ENCODE results near the gene TMEM229B. TPM values are rescaled to one million over a fixed set of nuclear protein-coding genes. Genes with fewer than 3 reads are reported as not detected.

The TMEM229B gene
- total and polyA plus RNA-seq, 4 donors = 0.40 to 2.0 (median 1.6) TPM

DNA sequence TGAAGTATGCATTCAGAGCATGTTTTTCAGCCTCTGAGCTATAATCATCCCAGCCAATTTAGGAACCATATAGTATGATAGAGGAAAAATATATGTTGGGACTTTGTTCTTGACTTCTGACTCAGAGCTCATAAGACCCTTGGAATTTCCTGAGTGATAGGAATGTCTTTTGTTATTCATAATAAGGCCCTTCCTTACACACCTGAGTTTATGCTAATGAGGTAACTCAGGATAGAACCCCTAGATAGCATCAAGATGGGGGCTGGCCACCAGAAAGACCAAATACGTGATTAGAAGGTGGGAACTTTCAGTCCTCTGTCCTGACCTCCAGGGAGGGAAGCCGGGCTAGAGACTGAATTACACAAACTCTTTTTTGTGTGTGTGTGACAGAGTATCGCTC lies 44.1 kb downstream of the TMEM229B start:
- Histone ChIP-seq H3K9ac (ENCODE audit: low read depth in 1 of 2, low read length in 2 of 2) (no peak overlapping the region), H3K9me3 (ENCODE audit: control insufficient read depth in 4 of 4, low read length in 3 of 4) (no peaks in the 10 kb centered on the region), H3K27me3 (ENCODE audit: control insufficient read depth in 4 of 4, insufficient read depth in 4 of 4, low read length in 3 of 4) (no peaks in the 10 kb centered on the region), H3K4me1 (ENCODE audit: control insufficient read depth in 4 of 4, insufficient read depth in 4 of 4, low read length in 3 of 4) (no peaks in the 10 kb centered on the region), H3K27ac (ENCODE audit: low read depth in 1 of 2, low read length in 2 of 2) (no peak overlapping the region), H3K36me3 (ENCODE audit: control insufficient read depth in 4 of 4, insufficient read depth in 3 of 4, low read depth in 1 of 4, low read length in 3 of 4) (no peaks in the 10 kb centered on the region), H3K4me3 (ENCODE audit: low read depth in 1 of 3, low read length in 3 of 3) (no peak overlapping the region)
- DNase-seq (ENCODE audit: low spot score) = no peak
- TF ChIP-seq TAF1 (conservative IDR thresholded peaks at IDR 0.05) = no peak
- no peak for TF ChIP-seq NR2F2 (IDR thresholded peaks at IDR 0.05)
- no peak for TF ChIP-seq SP1 (IDR thresholded peaks at IDR 0.05)
- TF ChIP-seq GABPA (IDR thresholded peaks at IDR 0.05 in 1 of 2, conservative IDR thresholded peaks at IDR 0.05 in 1 of 2) = no peak
- no peak for TF ChIP-seq FOXA2 (IDR thresholded peaks at IDR 0.05)
- TF ChIP-seq, protein P1, sequence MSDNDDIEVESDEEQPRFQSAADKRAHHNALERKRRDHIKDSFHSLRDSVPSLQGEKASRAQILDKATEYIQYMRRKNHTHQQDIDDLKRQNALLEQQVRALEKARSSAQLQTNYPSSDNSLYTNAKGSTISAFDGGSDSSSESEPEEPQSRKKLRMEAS (IDR thresholded peaks at IDR 0.05) = no peak
- TF ChIP-seq, protein P2, sequence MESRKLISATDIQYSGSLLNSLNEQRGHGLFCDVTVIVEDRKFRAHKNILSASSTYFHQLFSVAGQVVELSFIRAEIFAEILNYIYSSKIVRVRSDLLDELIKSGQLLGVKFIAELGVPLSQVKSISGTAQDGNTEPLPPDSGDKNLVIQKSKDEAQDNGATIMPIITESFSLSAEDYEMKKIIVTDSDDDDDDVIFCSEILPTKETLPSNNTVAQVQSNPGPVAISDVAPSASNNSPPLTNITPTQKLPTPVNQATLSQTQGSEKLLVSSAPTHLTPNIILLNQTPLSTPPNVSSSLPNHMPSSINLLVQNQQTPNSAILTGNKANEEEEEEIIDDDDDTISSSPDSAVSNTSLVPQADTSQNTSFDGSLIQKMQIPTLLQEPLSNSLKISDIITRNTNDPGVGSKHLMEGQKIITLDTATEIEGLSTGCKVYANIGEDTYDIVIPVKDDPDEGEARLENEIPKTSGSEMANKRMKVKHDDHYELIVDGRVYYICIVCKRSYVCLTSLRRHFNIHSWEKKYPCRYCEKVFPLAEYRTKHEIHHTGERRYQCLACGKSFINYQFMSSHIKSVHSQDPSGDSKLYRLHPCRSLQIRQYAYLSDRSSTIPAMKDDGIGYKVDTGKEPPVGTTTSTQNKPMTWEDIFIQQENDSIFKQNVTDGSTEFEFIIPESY (IDR thresholded peaks at IDR 0.05) = no peak
- TF ChIP-seq, protein P3, sequence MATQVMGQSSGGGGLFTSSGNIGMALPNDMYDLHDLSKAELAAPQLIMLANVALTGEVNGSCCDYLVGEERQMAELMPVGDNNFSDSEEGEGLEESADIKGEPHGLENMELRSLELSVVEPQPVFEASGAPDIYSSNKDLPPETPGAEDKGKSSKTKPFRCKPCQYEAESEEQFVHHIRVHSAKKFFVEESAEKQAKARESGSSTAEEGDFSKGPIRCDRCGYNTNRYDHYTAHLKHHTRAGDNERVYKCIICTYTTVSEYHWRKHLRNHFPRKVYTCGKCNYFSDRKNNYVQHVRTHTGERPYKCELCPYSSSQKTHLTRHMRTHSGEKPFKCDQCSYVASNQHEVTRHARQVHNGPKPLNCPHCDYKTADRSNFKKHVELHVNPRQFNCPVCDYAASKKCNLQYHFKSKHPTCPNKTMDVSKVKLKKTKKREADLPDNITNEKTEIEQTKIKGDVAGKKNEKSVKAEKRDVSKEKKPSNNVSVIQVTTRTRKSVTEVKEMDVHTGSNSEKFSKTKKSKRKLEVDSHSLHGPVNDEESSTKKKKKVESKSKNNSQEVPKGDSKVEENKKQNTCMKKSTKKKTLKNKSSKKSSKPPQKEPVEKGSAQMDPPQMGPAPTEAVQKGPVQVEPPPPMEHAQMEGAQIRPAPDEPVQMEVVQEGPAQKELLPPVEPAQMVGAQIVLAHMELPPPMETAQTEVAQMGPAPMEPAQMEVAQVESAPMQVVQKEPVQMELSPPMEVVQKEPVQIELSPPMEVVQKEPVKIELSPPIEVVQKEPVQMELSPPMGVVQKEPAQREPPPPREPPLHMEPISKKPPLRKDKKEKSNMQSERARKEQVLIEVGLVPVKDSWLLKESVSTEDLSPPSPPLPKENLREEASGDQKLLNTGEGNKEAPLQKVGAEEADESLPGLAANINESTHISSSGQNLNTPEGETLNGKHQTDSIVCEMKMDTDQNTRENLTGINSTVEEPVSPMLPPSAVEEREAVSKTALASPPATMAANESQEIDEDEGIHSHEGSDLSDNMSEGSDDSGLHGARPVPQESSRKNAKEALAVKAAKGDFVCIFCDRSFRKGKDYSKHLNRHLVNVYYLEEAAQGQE (IDR thresholded peaks at IDR 0.05) = no peak
- WGBS = 84% methylated on average over 3 of the region's 3 CpGs

DNA sequence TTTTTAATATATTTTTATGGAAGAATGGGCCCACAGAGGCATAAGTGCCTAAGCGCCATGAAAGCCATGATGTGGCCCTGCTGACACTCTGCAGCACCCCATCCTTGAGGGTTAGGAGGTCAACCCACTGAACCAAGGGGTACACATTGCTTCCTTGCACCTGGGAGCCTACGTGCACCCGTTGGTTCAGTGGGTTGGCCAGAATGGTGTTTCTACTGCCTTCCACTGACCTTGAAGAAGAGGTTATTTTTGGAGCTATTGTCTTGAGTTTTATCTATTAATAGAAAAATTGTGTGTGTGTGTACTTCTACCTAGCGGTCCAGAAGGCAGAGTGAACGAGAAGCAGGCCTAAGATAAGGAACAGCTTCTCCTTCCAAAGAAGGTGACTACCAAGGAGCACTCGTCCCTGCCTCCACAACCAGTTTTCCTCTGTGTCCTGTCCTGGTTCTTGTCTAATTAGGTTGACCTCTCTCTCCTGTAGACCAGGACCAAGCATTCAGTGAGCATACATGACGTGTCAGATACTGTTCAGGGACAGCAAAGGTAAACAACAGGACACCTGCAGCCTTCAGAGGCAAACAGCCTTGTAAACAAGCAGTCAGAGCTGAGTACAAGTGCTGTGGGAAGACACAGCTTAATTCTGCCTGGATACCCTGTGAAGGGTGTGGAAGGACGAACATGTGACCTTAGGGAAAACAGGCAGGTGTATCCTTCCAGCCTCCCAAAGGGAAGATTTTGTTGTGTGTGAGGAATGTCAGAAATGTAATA lies 46.2 kb downstream of the TMEM229B start:
- no peak for TF ChIP-seq NR2F2 (IDR thresholded peaks at IDR 0.05)
- no peak for TF ChIP-seq TAF1 (conservative IDR thresholded peaks at IDR 0.05)
- no peak for TF ChIP-seq HNF4A (conservative IDR thresholded peaks at IDR 0.05)
- no peak for TF ChIP-seq YY1 (IDR thresholded peaks at IDR 0.05)
- TF ChIP-seq, protein P4, sequence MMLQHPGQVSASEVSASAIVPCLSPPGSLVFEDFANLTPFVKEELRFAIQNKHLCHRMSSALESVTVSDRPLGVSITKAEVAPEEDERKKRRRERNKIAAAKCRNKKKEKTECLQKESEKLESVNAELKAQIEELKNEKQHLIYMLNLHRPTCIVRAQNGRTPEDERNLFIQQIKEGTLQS (IDR thresholded peaks at IDR 0.05) = no peak
- TF ChIP-seq, protein P2 (IDR thresholded peaks at IDR 0.05) = no peak
- no peak for TF ChIP-seq RXRA (IDR thresholded peaks at IDR 0.05)
- no peak for TF ChIP-seq EGR1 (IDR thresholded peaks at IDR 0.05; ENCODE audit: low read depth in 2 of 2)
- TF ChIP-seq GABPA (IDR thresholded peaks at IDR 0.05 in 1 of 2, conservative IDR thresholded peaks at IDR 0.05 in 1 of 2) = no peak
- TF ChIP-seq, protein P3 (IDR thresholded peaks at IDR 0.05) = no peak
- TF ChIP-seq FOXA2 (IDR thresholded peaks at IDR 0.05) = no peak
- TF ChIP-seq HNF4G (IDR thresholded peaks at IDR 0.05) = no peak
- no peak for TF ChIP-seq FOXA1 (IDR thresholded peaks at IDR 0.05)
- TF ChIP-seq, protein P1 (IDR thresholded peaks at IDR 0.05) = no peak
- Histone ChIP-seq H3K4me3 (ENCODE audit: low read depth in 1 of 3, low read length in 3 of 3) (no peak overlapping the region), H3K36me3 (ENCODE audit: control insufficient read depth in 4 of 4, insufficient read depth in 3 of 4, low read depth in 1 of 4, low read length in 3 of 4) (no peaks in the 10 kb centered on the region), H3K27me3 (ENCODE audit: control insufficient read depth in 4 of 4, insufficient read depth in 4 of 4, low read length in 3 of 4) (no peaks in the 10 kb centered on the region), H3K9ac (ENCODE audit: low read depth in 1 of 2, low read length in 2 of 2) (no peak overlapping the region), H3K9me3 (ENCODE audit: control insufficient read depth in 4 of 4, low read length in 3 of 4) (no peaks in the 10 kb centered on the region), H3K27ac (ENCODE audit: low read depth in 1 of 2, low read length in 2 of 2) (no peak overlapping the region), H3K4me1 (ENCODE audit: control insufficient read depth in 4 of 4, insufficient read depth in 4 of 4, low read length in 3 of 4) (no peaks in the 10 kb centered on the region)
- 82% methylated on average over 8 of the region's 8 CpGs for WGBS
- no peak for DNase-seq (ENCODE audit: low spot score)

All from liver (tissue), 9 donors.